AG09309 (cell line): ENCODE data around the gene PAAF1.

Experiments used
- DNase-seq: peaks from one replicate; pipeline ENCODE4 v3.0.0-alpha.2; 2010; ENCODE audit warnings: low read depth
- H3K4me3 ChIP-seq: 2 replicates; pipeline ENCODE4 v1.5.1; 2011; ENCODE audit warnings: mild to moderate bottlenecking, low read depth, low read length, moderate library complexity; ENCODE audit not compliant: control insufficient read depth
- TF ChIP-seq, protein P1 (sequence below): IDR thresholded peaks from 2 replicates; pipeline ENCODE4 v1.5.1; 2011; ENCODE audit warnings: mild to moderate bottlenecking, low read depth, low read length, inconsistent platforms; ENCODE audit not compliant: insufficient read depth, control insufficient read depth; ENCODE audit errors: missing control alignments

Gene PAAF1

DNA sequence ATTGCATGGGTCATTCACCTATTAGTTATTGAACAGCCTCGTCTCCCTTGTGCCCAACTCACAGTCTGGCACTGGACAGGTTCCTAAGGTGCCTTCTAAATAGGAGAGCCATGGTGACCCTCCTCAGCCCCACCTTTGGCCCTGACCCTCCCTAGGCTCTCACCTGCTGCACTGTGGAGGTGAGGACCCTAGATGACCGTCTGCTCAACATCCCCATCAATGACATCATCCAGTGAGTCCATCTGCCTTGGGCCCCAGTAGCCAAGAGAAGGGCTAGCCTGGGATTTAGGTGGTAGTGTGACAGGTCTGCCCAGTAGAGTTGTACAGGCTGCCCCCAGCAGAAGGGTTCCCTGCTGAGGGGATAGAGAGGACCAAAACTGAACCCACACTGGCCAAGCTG, 92.3 kb downstream of the PAAF1 start:
- H3K4me3 ChIP-seq: no peak overlapping the region
- no peak for DNase-seq
- TF ChIP-seq, protein P1, sequence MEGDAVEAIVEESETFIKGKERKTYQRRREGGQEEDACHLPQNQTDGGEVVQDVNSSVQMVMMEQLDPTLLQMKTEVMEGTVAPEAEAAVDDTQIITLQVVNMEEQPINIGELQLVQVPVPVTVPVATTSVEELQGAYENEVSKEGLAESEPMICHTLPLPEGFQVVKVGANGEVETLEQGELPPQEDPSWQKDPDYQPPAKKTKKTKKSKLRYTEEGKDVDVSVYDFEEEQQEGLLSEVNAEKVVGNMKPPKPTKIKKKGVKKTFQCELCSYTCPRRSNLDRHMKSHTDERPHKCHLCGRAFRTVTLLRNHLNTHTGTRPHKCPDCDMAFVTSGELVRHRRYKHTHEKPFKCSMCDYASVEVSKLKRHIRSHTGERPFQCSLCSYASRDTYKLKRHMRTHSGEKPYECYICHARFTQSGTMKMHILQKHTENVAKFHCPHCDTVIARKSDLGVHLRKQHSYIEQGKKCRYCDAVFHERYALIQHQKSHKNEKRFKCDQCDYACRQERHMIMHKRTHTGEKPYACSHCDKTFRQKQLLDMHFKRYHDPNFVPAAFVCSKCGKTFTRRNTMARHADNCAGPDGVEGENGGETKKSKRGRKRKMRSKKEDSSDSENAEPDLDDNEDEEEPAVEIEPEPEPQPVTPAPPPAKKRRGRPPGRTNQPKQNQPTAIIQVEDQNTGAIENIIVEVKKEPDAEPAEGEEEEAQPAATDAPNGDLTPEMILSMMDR: no peak

DNA sequence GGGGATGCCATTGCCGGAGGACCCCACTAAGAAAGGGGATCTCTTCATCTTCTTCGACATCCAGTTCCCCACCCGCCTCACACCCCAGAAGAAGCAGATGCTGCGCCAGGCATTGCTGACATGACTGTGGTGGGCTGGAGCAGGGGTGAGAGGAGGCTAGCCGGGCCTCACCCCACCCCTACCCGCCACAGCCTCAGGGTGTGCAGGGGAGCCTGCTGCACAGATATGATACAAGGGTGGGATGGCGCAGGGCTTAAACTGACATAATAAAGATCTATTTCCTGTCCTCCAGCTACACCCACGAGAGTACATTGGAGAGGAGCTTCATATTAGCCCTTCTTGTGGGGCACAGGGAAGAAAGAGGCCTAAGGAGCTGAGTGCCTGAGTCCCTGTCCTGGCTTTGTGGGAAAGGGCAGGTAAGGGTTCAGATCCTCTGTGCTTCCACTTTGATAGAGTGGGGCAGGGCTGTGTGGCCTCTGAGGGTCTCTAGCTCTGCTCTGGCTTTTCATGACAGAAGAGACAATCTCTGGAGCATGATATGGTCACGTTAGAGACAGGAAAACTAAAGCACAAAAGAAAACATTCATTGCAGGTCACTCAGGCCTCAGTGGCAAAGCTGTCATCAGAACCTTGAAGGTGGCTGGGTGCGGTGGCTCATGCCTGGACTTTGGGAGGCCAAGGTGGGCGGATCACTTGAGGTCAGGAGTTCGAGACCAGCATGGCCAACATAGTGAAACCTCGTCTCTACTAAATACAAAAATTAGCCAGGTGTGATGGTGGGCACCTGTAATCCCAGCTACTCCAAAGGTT, 93.4 kb downstream of the PAAF1 start:
- no peak for DNase-seq
- TF ChIP-seq, protein P1: no peak
- H3K4me3 ChIP-seq: no peak overlapping the region

DNA sequence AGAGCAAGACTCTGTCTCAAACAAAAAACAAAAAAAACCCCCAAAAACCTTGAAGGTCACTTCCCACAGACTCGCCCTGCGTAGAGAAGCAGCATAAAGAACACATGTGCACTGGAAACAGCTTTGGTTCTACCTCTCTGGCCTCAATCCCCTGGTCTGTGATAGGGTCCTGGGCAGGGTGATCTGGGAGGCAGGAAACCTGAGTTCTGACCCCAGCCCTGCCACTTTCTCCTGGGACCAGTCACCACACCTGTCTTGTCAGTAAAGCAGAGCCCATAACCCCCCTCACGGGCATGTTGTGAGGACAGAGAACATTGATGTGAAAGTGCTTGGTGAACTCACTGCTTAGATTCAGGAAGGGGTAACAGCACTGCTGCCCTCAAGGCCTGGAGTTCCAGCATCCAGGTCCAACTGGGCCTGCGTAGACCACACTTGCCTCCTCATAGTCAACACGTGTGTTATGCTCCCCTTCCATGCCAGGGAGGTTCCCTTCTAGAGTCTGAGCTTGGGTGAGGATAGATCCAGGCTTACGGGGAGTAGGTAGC, 94.4 kb downstream of the PAAF1 start:
- no peak for DNase-seq
- no peak overlapping the region for H3K4me3 ChIP-seq
- TF ChIP-seq, protein P1: no peak

DNA sequence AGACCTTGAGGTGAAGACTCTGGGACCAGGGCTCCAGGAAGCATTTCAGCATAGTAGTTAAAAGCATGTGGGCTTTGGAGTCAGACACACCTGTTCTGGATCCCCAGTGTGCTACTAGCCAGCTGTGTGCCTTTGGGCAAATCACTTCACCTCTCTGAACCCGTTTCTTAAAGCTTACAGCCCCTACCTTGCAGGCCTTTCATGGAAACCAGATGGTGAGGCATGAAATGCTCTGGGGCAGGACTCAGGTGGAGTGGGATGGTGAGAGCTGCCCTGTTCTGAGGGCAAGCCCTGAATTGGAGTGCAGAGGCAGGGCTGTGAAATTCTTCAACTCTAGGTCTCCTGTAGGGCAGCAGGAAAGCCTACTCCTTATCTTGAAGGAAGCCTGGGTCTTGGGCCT, 95.4 kb downstream of the PAAF1 start:
- DNase-seq: no peak
- no peak overlapping the region for H3K4me3 ChIP-seq
- TF ChIP-seq, protein P1: no peak

DNA sequence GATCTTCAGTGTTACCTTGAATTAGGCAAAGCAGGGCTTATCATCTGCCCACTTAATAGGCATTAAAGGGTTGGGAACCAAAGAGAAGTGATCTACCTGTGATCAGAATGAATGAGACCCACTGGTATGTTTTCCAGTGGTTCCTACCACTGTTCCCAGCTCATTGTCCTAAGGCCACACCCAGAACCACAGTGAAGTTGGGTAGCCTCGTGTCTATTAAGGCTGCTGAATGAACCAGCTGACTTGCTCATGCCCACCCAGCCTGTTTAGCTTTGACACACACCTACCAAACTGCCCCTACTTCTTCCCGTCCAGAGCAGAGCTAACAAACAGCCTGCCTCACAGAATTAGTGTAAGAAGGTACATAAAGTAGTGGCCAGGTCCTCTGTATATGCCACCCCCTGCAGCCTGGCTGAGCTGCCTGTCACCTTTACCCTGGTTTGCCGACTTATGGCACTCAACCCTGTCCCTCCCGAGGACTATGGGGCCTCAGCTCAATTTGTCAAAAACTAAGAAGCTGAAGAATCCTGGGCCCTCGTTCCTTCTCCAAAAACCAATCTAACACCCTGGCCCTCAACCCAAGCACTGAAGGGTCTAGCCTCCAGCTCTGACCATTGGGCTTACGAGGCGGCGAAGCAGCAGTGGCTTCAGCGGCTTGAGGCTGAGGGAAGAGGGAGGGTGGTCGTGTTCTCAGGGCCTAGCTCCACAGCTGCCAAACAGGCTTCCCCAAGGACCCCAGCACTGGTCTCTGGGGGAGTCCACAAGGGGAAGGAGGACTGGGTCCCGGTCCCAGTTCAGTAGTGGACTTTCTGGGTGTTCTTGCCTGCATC, 96.0 kb downstream of the PAAF1 start:
- TF ChIP-seq, protein P1: no peak
- DNase-seq: no peak
- no peak overlapping the region for H3K4me3 ChIP-seq

DNA sequence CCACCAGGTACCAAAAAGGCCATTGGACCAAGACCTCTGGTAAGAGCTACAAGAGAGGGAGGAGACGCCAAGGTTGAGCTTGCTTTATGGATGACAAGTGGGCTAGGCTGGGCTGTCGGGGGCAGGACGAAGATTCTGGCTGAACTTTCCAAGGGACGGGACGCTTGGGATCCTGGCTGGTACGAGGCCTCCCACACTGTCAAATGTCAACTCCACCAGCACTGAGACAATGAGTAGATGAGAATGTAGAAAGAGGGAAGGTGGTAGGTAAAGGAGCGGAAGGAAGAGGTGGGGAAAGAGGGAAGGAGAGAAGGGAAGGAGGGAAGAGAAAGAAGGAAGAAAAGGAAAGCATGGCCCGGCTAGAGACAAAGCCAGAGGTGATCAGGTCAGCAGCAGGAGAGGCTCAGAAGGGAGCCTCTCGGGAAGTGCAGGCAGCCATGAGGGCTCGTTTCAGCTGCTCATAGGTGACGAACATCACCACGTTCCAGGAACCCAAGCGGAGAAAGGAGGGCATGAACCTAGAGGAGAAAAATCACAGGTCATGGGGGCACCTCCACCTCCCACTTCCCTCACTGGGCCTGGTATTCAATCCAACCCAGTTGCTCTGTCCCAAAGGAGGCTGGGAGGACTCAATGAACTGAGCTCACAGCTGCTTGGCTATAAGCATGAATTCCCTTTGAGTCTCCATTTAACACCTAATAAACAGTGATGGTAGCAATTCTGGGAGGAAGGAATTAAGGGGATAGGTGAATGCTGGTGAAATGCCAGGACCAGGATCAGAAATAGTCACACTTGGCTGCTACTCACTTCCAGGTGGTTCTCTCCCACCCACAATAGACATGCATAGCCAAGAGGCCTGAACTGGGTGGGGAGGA, 98.0 kb downstream of the PAAF1 start:
- DNase-seq: no peak
- TF ChIP-seq, protein P1: no peak
- no peak overlapping the region for H3K4me3 ChIP-seq
